ENCODE results near the gene C1QTNF6.

C1QTNF6 gene

DNA sequence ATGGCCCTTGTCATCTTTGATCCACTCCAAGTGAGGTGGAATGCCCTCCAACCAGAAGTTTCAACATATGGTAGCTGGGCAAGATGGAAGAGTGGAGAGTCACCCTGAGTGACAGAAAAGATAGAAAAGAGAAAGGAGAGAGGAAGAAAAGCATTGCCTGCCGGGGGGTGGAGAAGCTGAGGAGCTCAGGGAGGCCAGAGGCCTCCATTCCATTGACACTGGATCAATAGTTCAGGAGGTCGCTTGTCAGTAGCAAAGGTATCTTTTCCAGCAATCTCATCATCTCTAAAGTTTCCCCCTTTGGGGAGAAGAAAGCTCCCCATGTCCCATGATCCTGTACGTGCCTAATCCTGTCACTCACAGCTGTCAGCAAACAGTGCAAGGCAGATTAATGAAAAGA is 6.7 kb upstream of the C1QTNF6 start:
- DNase-seq (ENCODE audit: low read depth, low spot score): no peak
- peak overlapping the region; percentile 93 for H3K27ac ChIP-seq

DNA sequence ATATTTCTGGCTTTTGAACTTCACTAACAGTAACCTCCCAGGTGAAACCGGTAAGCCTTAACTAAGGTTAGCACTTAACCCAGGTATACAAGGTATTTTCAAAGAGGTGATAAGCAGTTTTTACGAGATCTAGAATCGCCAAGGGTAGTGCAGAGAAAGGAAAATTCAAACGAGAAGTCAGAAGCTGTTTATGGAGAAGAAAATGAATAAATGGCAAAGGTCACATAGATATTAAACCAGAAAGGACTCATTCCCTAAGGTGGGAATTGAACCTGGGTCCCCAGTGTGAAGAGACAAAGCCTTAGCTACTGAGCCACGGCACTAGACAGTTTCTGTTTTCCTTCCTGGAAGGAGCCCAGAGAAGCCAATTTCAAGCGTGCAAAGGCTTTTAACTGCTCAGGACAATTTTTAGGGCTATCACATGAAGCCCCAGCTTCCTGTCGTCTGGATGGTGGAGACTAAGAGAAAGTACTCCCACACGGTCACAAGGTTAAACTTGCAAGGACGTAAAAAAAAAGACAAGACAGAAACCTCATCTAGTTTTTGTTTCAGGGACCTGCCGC is 5.7 kb upstream of the C1QTNF6 start:
- DNase-seq (ENCODE audit: low read depth, low spot score): no peak

DNA sequence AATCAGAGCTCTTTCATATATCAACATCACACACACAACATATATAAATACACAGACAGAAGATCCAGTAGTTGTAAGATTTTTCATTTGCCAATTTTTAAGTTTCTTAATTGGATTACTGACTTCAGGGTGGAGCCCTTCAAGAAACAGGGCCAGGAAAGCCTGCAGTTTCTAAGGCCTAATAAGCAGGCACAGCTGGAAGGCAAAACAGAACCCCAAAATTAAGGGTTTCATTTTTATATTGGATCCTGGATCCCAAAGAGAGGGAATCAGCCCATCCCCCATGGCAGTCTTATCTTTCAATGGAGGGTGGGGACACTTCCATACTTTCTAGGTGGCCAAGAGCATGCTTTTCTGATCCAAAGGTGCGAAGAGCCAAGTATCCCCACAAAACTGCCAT is 4.7 kb upstream of the C1QTNF6 start:
- DNase-seq (ENCODE audit: low read depth, low spot score): no peak
- H3K27ac ChIP-seq: no peak overlapping the region

More for the DNA sequence above, 5.7 kb upstream of the C1QTNF6 start:
- H3K27ac ChIP-seq: no peak overlapping the region

DNA sequence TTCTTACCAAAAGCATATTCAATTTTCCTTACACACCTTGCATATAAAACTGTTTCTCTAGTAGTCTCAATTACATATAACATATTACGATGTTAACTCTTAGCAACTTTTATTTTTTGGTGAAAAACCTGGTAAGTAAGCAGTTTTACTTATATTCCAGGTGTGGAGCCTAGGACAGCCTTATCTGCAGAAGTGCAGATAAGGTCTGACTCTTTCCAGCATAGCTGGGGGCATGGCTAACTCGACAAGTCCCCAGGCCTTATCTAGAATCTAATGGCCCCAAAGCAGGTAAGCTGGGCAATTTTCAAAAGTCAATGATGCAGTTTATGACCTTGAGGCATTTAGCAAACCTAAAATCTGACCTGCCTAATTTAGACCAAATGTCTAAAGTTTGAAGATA is 4.2 kb upstream of the C1QTNF6 start:
- no peak overlapping the region for H3K27ac ChIP-seq
- DNase-seq (ENCODE audit: low read depth, low spot score): no peak

DNA sequence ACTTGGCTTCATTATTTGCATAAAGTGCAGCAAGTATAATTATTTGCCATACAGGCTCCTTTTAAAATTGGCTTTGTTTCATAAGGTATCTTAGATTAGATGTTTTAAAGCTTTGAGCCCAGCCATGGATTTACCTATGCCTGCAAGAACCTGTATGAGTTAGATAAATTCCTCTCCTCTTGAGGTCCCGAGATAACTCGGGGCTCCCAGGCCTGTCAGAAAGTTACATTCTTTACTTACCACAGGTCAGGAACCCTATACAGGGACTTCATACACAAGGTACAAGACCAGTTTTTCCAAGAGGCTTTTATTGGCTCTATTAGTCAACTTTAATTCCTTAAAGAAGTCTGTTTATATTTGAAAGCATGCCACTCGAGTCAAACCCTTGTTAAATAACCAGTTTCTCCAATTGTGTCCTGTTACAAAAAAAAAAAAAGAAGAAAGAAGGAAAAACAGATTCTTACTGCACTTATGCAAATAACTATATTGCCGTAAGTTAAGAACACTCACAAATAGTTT is 2.3 kb upstream of the C1QTNF6 start:
- H3K27ac ChIP-seq: peak overlapping the region; percentile 98
- no peak for DNase-seq (ENCODE audit: low read depth, low spot score)

DNA sequence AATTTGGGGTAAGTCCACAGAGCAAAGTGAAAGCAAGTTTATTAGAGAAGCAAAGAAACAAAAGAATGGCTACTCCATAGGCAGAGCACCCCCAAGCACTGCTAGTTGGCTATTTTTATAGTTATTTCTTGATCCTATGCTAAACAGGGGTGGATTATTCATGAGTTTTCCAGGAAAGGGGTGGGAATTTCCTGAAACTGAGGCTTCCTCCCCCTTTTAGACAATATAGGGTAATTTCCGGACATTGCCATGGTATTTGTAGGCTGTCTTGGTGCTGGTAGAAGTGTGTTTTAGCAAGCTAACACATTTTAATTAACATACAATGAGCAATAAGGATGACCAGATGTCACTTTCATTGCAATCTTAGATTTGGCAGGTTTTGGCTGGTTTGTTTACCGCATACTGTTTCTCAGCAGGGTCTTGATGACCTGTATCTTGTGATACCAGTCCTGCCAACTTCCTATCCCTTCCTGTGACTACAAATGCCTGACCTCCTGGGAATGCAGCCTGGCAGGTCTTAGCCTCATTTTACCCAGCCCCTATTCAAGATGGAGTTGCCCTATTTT is 937 bp upstream of the C1QTNF6 start:
- H3K27ac ChIP-seq: peak overlapping the region; percentile 98
- peak; percentile 64 for DNase-seq (ENCODE audit: low read depth, low spot score)

DNA sequence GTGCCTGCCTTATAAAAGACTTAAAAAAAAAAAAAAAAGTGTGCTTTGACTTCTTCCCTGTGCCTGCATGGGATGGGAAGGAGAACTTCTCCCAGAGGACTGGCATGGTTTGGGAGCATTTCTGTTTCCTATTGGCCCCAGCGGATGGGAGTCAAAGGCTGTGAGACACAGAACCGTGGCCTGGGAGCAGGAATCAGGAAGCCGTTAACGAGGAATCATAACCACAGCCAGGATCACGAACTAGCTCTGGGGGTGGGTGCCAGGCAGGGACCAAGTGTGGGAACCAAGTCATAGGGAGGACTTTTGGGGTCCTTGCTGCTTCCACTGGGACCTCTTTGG is 526 bp downstream of the C1QTNF6 start:
- DNase-seq (ENCODE audit: low read depth, low spot score): no peak
- peak overlapping the region; percentile 98 for H3K27ac ChIP-seq

DNA sequence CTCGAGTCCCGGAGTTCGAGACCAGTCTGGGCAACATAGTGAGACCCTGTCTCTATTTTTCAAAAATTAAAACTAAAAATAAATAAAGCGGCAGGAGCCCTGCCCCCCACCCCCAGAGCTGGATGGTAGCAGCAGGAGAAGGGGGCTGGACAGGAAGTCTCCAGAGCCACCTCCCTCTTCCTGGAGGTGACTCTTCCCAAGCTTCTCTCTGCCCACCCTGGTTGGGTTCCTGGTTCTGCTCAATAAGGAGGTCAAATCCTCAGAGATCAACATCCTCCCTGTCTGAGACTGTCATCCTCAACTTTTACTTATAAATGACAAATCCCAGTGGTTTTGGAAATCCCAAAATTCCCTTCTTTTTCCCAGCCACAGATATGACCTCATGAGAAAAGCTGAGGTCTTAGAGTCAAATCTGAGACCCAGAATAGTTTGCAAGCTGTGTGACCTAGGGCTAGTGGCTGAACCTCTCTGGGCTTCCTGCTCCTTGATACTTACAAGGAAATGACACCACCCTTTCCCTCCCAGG is 987 bp downstream of the C1QTNF6 start:
- H3K27ac ChIP-seq: peak overlapping the region; percentile 98

DNA sequence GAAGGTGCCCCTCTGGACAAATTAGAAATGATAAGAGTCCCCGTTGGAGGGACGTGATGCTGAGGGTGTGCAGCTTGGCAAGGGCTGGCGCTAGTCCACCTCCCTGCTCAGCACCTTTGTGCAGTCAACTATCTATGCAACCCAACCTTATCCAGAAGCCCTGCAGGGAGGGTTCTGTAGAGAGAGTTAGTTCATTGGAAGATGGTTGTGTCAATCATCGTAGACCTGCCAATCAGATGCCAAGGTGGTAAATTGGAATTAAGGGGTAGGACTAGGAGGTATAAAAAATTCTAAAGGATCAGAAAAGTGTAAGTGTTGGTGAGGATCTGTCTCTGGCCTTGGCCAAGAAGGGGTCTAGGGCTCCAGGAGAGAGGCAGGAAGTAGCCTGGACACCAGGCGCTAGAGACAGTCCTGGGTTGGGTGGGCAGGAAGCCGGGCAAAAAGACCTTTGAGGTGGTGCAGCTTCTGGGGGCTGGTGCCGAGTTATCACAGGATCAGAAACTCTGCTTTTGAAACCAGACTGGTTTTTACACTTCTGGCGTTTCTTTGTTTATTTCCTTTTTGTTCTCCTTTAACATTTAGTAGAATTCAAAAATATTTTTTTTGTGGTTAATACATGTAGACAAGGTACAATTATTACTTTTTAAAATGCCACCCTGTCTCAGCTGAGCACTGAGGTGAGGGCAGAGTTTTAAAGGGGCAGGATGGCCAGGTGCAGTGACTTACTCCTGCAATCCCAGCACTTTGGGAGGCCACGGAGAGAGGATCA is 1.6 kb downstream of the C1QTNF6 start:
- H3K27ac ChIP-seq: peak overlapping the region; percentile 98
- DNase-seq (ENCODE audit: low read depth, low spot score): no peak

More for the DNA sequence above, 987 bp downstream of the C1QTNF6 start:
- DNase-seq (ENCODE audit: low read depth, low spot score): no peak

DNA sequence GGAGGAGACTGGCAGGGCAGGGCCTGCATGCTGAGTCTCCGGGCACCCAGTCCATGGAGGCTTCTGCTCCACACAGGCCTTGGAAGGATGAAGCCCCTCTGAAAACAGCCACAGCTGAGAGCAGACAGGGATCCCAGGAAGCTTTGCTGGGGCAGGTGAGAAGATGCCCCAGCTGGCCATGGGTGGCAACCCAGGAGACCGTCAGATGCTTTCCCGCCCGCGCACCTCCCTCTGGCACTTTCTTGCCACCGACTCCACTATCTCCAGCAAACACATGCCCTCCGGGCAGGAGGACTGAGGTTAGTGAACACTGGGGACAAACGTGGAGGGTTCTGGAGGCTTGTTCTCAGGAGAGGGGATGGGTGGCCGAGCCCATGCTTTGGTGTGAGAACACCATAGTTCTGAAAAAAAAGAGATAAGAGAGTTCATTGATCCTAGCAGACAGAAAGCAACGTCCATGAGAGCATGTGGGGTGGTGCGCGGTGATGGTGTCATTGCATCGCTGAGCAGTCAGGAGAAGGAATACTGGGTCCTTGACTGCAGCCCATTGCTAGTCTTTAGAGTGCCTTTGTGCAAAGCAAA is 2.3 kb downstream of the C1QTNF6 start:
- H3K27ac ChIP-seq: no peak overlapping the region
- DNase-seq (ENCODE audit: low read depth, low spot score): no peak

DNA sequence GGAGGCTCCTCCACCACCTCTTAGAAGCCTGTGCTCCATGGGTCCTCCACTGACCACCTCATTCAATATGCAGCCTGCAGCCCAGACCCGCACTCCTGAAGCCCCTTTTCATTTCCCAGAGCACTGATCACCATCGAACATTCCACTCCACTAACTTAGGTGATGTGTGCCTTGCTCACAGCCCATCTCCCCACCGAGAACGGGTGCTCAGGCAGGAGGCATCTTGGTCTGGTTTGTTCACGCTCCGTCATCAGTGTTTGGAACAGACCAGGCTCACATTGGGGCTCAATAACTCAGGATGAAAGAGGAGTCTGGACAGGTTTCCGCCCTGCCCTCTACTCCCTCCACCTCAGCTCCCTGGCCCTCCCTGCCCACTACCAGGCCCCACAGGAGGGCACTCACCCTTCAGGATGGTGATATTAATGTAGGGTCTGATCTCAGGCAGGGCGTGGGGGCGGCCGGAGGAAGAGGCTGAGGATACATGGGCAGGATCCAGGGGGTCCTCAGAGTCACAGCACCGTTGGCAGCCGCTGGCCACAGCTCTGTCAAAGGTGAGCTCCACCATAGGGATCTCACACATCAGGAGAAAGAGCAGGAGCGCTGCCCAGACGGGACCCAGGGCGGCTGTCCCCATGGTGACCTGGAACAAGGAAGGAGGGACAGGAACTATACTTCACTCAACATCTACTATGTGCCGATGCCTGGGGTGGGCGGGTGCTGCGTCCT is 3.1 kb downstream of the C1QTNF6 start:
- DNase-seq (ENCODE audit: low read depth, low spot score): no peak
- H3K27ac ChIP-seq: no peak overlapping the region

DNA sequence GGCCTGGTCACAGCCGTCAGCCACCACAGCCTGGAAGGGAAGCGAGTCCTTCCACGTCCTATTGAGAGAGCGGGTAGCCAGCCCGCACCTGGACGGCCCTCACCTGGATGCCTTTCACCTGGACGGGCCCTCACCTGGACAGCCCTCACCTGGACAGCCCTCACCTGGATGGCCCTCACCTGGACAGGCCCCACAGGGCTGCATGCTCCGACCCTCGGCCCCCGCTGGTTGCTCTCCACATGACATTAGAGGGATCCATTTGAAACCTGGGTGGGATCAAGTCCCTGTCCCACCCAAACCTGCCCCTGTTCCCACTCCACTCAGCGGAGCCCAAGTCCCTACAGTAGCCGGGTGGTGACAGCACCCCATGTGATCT is 3.7 kb downstream of the C1QTNF6 start:
- H3K27ac ChIP-seq: no peak overlapping the region
- DNase-seq (ENCODE audit: low read depth, low spot score): no peak

DNA sequence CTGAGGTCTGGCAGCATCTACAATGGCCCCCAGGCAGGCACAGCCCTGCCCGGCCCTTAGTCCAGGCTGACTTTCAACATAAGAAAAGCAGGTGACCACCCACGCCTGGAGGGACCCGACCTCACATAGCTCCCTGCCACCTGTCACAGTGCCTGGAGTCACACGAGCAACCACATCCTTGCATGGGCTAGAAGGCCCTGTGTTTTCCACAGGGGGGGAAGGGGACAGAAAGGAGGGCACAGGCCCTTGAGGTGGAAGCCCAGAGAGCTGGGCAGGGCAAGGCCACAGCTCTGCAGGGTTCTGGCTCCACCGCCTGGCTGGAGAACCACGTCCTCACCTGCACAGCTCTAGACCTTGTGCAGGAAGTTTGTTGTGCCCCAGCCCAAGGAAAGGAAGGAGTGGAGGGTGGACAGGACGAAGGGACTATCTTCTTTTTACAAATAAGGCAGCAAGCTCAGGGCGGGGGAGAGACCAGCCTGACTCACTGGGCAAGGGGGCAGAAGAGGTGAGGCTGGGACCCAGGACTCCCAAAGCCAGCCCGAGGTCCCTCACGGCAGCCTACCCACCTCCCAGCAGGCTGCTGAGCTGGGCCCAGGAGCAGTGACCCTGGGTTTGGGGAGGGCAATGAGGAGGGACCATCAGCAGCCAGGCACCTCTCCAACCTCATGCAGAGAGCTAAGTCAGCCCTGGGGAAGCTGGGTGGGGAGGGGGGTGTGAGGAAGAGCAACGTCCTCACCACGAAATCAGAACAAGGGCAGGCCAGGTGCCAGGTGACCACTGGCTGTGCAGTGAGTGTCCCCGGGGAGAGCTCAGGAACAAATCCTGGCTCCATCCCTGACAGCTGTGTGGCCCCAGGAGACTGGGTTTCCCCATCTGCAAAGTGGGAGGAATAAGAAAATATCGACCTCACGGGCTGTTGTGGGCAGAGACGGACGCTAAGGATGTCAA is 4.3 kb downstream of the C1QTNF6 start:
- no peak overlapping the region for H3K27ac ChIP-seq
- no peak for DNase-seq (ENCODE audit: low read depth, low spot score)

DNA sequence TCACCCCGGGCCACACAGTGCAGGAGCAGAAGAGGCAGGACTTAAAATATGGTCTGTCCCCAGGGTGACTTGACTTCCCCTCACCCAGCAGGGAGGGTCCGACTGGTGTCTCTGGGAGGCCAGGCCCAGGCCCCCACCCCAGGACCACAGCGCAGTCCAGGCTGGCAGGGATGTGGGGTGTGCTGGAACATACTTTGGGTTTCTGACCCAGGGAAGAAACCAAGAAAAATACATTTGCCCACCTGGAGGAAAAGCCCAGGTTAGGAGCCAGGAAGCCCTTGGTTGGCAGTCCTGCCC is 5.2 kb downstream of the C1QTNF6 start:
- DNase-seq (ENCODE audit: low read depth, low spot score): no peak
- H3K27ac ChIP-seq: no peak overlapping the region

DNA sequence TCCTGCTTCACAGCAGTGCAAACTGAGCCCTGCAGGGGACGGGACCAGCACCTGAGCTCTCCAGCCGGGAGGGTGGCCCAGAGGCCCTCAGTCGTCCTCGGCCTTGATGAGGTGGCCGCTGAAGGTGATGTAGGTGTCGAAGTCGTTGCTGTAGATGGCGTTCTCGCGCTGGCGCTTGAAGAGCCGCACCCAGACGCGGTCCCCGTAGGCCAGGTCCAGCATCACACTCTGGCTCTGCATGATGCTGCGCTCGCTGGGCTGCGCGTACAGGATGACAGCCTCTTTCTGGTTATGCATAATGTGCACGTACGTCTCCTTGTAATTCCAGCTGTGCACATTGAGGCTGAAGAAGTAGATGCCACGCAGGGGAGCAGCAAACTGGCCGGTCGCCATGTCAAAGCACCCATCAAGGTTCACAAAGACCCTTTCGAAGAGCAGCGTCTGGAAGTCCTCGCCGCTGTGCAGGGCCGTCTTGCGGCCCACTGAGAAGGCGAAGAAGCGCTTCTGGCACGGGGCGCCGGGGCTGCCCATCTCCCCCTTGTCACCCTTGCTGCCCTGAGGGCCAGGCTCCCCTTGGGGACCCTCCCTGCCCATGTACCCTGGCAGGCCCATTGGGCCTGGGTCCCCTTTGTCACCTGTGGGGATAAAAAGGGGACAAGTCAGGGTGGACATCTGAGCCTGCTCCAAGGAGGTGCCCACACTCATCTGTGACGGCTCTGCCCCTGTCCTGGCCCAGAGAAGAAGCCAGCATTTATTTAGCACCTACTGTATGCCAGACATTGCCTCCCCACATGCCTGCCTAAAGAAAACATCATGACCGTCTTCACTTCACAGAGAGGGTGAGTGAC is 5.7 kb downstream of the C1QTNF6 start:
- DNase-seq (ENCODE audit: low read depth, low spot score): no peak
- no peak overlapping the region for H3K27ac ChIP-seq

DNA sequence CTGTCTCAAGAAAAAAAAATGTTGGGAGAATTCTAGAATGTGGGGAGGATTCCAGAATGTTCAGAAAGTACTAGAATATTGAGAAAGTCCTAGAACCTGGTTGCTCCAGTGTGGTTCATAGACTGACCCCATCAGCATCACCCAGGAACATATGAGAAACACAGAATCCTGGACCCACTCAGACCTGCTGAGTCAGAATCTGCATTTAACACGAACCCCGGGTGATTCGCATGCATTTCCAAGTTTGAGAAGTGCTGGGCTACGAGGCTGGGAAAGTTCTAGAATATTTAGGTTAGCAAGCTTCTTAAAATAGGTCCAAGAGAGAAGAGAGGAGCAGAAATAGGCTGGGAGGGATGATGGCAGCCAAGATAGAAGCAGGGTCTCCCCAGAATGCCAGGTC is 6.4 kb downstream of the C1QTNF6 start:
- no peak overlapping the region for H3K27ac ChIP-seq
- no peak for DNase-seq (ENCODE audit: low read depth, low spot score)

DNA sequence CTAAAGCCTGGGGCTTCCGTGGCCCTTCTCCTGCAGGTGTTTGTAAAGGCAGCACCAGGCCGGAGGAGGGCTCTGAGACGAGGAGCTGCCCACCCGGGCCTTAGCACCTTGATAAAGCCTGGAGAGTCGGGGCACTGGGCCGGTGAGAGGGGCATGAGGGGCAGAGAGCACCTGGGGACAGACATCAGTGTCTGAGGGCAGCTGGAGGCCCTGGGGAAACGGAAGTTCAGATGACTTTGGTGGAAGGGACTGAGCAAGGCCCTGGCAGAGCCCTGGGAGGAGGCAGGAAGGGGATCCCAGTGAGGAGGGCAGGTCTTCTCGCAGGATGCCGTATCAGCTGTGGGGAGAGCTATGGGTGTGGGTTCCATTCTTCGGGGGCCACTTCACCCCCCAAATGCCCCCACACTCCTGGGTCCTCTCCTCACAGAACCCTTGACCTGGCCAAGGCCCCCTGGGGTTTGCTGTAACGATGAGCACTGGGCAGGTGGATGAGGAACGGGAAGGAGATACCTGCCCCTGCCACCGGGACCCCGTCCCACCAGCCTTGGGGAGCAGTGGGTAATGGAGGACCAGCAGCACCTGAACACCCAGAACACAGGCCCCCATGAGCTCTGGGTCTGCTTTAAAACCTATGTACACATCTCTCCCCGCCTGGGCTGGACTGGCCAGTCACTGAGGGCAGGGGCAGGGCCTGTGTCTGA is 7.4 kb downstream of the C1QTNF6 start:
- no peak overlapping the region for H3K27ac ChIP-seq

More for the DNA sequence above, 7.4 kb downstream of the C1QTNF6 start:
- DNase-seq (ENCODE audit: low read depth, low spot score): no peak
